ENCODE data around the gene SBNO2. TPM values are rescaled to one million over a fixed set of nuclear protein-coding genes. Genes with fewer than 3 reads are reported as not detected.

SBNO2 gene, protein sequence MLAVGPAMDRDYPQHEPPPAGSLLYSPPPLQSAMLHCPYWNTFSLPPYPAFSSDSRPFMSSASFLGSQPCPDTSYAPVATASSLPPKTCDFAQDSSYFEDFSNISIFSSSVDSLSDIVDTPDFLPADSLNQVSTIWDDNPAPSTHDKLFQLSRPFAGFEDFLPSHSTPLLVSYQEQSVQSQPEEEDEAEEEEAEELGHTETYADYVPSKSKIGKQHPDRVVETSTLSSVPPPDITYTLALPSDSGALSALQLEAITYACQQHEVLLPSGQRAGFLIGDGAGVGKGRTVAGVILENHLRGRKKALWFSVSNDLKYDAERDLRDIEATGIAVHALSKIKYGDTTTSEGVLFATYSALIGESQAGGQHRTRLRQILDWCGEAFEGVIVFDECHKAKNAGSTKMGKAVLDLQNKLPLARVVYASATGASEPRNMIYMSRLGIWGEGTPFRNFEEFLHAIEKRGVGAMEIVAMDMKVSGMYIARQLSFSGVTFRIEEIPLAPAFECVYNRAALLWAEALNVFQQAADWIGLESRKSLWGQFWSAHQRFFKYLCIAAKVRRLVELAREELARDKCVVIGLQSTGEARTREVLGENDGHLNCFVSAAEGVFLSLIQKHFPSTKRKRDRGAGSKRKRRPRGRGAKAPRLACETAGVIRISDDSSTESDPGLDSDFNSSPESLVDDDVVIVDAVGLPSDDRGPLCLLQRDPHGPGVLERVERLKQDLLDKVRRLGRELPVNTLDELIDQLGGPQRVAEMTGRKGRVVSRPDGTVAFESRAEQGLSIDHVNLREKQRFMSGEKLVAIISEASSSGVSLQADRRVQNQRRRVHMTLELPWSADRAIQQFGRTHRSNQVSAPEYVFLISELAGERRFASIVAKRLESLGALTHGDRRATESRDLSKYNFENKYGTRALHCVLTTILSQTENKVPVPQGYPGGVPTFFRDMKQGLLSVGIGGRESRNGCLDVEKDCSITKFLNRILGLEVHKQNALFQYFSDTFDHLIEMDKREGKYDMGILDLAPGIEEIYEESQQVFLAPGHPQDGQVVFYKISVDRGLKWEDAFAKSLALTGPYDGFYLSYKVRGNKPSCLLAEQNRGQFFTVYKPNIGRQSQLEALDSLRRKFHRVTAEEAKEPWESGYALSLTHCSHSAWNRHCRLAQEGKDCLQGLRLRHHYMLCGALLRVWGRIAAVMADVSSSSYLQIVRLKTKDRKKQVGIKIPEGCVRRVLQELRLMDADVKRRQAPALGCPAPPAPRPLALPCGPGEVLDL (N-terminal part only)
- 100 to 1,000 TPM; 108 to 113 TPM for total RNA-seq

DNA sequence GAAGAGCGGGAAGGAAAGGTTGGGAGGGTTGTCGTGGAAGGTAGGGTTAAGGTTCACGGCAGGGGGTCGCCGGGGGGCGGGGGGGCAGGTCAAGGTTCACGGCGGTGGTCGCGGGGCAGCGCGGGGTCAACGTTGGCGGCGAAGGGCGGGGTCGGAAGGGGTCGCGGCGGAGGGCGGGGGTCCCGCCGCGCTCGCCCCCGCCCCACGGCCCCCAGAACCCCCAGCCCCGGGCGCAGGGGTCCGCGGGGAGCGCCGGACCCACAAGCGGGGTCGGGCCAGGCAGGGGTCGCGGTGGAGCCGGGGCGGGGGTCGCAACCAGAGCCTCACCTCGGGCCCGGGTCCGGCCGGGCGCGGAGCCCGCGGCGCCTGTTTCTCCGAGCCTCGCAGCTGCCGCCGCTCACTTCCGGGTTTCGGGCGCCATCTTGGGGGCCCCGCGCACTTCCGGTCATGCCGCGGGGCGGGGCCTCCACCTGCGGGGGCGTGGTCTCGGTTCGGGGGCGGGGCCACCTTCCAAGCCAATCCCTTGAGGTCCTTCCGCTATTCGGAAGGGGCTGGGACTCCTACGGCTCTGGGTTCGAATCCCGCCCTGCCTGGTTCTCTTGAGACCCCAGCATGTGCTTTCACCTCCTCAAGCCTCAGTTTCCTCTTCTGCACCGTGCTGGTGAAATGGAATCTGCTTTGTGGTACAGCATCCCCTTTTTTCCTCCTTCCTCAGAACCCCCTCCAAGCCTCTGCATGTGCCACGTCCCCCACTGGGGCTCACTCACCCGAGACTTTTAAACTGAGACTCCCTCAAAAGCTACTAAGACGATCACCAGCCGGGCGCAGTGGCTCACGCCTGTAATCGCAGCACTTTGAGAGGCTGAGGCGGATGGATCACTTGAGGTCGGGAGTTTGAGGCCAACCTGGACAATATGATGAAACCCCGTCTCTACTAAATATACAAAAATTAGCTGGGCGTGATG, at the start of gene SBNO2:
SBNO2 (minus strand) TSS at position 424 of the 965 bp plus-strand sequence. CDS start 19,992 bp downstream, outside the sequence.
- CTCF ChIA-PET = interaction anchor here (0.8 to 0.9 kb wide), 2 partner anchors 71 to 210 kb away, joined by 3 read pairs; no protein-coding TSS in a partner anchor
- H3K4me1 Mint-ChIP-seq = peaks cover 34% of the 10 kb centered on the region
- intact Hi-C loops (cut with DNase I, micrococcal nuclease) = loop anchor here (1.0 to 5.0 kb wide), 6 partner anchors 31 to 512 kb away; partner anchors contain the start of genes ATP5F1D (in 1 of the 2), RNF126 (in 1 of the 2), RNU6-2 (in 1 of the 2) and STK11 (in 1 of the 2)
- H3K27me3 Mint-ChIP-seq = no peaks in the 10 kb centered on the region
- POLR2A ChIA-PET = no interaction called here
- peak within 1 kb of the TSS; percentile 89 for H3K4me3 Mint-ChIP-seq
- ATAC-seq (peak; percentile 93), DNase-seq (peak; percentile 96)
- H3K27ac Mint-ChIP-seq = peak within 1 kb of the TSS; percentile 92
- no peaks in the 10 kb centered on the region for H3K9me3 Mint-ChIP-seq (ENCODE audit: low read depth)
- H3K36me3 Mint-ChIP-seq (ENCODE audit: low read depth) = peaks cover 8% of the 10 kb centered on the region

DNA sequence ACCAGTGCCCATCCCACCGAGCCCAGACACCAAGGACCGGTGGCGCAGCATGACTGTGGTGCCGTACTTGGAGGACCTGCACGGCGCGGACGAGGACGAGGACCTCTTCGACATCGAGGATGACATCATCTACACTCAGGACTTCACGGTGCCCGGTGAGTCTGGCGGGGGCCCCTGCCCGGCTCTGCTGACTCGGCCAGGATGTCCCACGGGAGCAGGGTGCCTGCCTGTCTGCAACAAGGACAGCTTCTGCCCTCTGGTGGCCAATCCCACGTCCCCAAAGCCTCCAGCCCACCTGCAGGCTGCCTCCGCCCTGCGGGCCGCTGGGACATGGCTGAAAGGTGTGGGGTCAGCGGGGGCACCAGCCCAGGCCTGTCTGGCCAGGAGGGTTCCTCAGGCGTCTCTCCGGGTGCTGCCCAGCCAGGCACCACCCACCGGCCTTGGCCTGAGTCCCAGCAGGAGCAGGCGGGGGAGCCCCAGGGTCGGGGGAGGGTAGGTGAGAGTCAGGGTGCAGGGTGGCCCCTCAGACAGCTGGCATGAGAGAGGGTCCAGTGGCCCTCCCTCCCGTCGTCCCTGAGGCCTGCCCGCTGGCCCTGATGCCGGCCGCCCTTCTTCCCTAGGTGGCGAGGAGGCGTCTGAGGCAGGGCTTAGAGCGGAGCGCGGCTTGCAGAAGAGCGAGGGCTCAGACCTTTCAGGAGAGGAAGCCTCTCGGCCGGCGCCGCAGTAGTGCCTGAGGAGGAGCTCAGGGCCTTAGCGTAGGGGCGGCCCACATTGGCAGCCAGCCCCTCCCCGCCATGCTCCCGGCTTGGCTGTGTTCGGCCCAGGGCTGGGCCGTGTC, 49.2 kb upstream of the SBNO2 start:
- CTCF ChIA-PET = interaction anchor here (1.0 to 1.6 kb wide), 4 partner anchors 9 to 22 kb away, joined by 3 to 6 read pairs (median 4); no protein-coding TSS in a partner anchor
- POLR2A ChIA-PET = no interaction called here
- ATAC-seq = peak; percentile 56

DNA sequence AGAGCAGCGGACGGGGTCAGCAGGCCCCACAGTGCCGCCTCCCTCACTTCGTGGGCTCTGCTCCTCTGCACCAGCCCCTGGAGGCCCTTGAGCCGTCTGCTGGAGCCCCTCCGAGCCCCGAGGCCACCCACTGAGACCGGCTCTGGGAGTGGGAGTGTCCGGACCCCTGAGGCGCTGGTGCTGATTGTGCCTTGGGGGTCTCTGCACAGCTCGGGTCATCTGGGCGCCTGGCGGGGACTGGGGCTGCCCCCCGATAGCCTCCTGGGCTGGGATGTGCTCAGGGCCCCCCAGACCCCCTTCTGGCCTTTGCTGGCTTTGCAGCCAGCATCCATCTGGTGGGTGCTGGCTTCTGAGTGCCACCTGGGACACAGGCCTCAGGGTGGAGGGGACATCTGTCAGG, 48.3 kb upstream of the SBNO2 start:
- CTCF ChIA-PET = interaction anchor here (1.0 to 1.6 kb wide), 3 partner anchors 9 to 22 kb away, joined by 3 to 6 read pairs (median 4); no protein-coding TSS in a partner anchor
- H3K4me3 Mint-ChIP-seq = no peak overlapping the region
- intact Hi-C loops (cut with DNase I, micrococcal nuclease) = no loop called here
- peaks cover 2% of the 10 kb centered on the region for H3K36me3 Mint-ChIP-seq (ENCODE audit: low read depth)
- no peak overlapping the region for H3K27ac Mint-ChIP-seq
- DNase-seq (no peak), ATAC-seq (no peak)
- POLR2A ChIA-PET = no interaction called here
- no peaks in the 10 kb centered on the region for H3K9me3 Mint-ChIP-seq (ENCODE audit: low read depth)
- no peaks in the 10 kb centered on the region for H3K4me1 Mint-ChIP-seq
- no peaks in the 10 kb centered on the region for H3K27me3 Mint-ChIP-seq

More for the DNA sequence above, 49.2 kb upstream of the SBNO2 start:
- no peak overlapping the region for H3K4me3 Mint-ChIP-seq
- intact Hi-C loops (cut with DNase I, micrococcal nuclease) = no loop called here
- no peak overlapping the region for H3K27ac Mint-ChIP-seq
- peaks cover 2% of the 10 kb centered on the region for H3K36me3 Mint-ChIP-seq (ENCODE audit: low read depth)
- H3K9me3 Mint-ChIP-seq (ENCODE audit: low read depth) = no peaks in the 10 kb centered on the region
- H3K4me1 Mint-ChIP-seq = no peaks in the 10 kb centered on the region
- DNase-seq = peak; percentile 69
- H3K27me3 Mint-ChIP-seq = no peaks in the 10 kb centered on the region

DNA sequence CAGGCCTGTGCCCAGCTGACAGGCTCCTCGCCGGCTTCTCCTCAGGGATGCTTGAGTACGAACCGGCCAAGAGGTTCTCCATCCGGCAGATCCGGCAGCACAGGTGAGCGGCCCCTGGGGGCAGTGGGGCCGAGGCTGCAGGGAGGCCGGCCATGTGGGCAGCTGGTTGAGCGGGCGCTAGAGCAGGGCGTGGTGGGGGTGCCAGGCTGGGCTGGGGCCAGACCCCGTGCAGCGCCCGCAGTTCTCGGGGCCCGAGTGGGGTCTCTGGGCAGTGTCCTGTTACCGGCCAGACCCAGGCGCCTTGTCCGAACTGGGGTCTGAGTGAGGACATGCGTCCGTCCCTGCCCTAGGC, 47.8 kb upstream of the SBNO2 start:
- intact Hi-C loops (cut with DNase I, micrococcal nuclease) = no loop called here
- H3K36me3 Mint-ChIP-seq (ENCODE audit: low read depth) = no peaks in the 10 kb centered on the region

DNA sequence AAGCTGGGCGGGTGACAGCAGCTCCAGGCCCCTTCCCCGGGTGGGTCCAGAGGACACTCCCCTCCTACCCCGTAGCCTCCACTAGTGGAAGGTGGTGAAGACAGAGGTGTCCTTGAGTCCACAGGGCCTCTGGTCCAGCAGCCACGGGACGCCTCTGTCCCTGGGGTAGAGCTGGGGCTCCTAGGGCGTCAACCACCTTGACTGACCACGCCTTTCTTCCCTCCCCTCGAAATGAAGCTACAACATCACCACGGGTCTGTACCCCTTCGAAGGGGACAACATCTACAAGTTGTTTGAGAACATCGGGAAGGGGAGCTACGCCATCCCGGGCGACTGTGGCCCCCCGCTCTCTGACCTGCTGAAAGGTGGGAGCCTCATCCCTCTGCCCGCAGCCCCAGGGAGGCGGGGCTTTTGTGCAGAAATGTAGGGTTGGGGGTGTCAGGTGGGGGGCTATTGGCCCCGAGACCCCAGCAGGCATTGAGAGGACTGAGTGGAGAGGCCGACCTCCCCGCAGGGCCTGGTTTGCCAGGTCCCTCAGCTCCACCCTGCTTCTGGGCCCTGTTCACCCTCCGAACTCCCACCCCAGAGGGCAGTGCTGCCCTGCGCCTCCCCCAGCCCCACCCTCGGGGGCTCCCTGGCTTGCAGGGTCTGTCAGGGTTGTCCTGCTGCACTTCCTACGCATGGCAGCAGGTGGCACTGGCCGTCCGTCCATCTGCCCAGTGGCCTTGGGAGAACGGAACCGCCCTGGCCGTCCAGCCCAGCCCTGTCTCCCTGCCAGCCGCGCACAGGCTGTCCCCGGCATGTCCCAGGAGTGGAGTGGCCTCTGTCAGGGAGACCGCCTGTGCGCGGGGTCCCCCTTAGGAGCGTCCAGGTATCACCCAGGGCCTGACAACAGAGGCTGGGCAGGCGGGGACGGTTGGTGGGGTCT, 47.2 kb upstream of the SBNO2 start:
- H3K27ac Mint-ChIP-seq = no peak overlapping the region
- POLR2A ChIA-PET = no interaction called here
- H3K4me3 Mint-ChIP-seq = no peak overlapping the region
- CTCF ChIA-PET = interaction anchor here (0.6 to 1.1 kb wide), 2 partner anchors 12 to 735 kb away, joined by 3 to 4 read pairs; no protein-coding TSS in a partner anchor
- peaks cover 3% of the 10 kb centered on the region for H3K4me1 Mint-ChIP-seq
- H3K27me3 Mint-ChIP-seq = no peaks in the 10 kb centered on the region
- intact Hi-C loops (cut with DNase I, micrococcal nuclease) = no loop called here
- ATAC-seq (no peak), DNase-seq (no peak)
- H3K9me3 Mint-ChIP-seq (ENCODE audit: low read depth) = no peaks in the 10 kb centered on the region
- H3K36me3 Mint-ChIP-seq (ENCODE audit: low read depth) = no peaks in the 10 kb centered on the region

More for the DNA sequence above, 47.8 kb upstream of the SBNO2 start:
- Mint-ChIP-seq H3K27me3 (no peaks in the 10 kb centered on the region), H3K27ac (no peak overlapping the region), H3K4me1 (peaks cover 2% of the 10 kb centered on the region), H3K4me3 (no peak overlapping the region), H3K9me3 (ENCODE audit: low read depth) (no peaks in the 10 kb centered on the region)
- ChIA-PET CTCF (interaction anchor here (1.4 kb wide), 1 partner anchor 22 kb away, joined by 4 read pairs; no protein-coding TSS in a partner anchor), POLR2A (no interaction called here)
- DNase-seq = no peak
- ATAC-seq = no peak

DNA sequence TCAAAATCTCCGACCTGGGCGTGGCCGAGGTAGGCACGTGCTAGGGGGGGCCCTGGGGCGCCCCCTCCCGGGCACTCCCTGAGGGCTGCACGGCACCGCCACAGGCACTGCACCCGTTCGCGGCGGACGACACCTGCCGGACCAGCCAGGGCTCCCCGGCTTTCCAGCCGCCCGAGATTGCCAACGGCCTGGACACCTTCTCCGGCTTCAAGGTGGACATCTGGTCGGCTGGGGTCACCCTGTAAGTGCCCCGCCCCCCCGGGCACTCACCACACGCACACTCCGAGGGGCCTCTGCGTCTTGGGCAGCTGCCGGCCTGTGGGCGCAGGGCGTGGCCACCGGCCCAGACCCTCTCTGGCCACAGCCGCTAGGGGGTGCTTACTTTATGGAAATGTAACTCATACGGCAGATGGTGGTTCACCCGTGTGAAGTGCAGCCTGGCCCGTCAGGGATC, 46.4 kb upstream of the SBNO2 start:
- ATAC-seq = no peak
- no peaks in the 10 kb centered on the region for H3K36me3 Mint-ChIP-seq (ENCODE audit: low read depth)
- no peaks in the 10 kb centered on the region for H3K9me3 Mint-ChIP-seq (ENCODE audit: low read depth)
- no peak overlapping the region for H3K4me3 Mint-ChIP-seq
- intact Hi-C loops (cut with DNase I, micrococcal nuclease) = no loop called here
- no peaks in the 10 kb centered on the region for H3K27me3 Mint-ChIP-seq
- ChIA-PET CTCF (interaction anchor here (1.1 kb wide), 1 partner anchor 11 kb away, joined by 4 read pairs; no protein-coding TSS in a partner anchor), POLR2A (no interaction called here)
- DNase-seq = no peak
- no peak overlapping the region for H3K27ac Mint-ChIP-seq
- H3K4me1 Mint-ChIP-seq = peaks cover 3% of the 10 kb centered on the region

DNA sequence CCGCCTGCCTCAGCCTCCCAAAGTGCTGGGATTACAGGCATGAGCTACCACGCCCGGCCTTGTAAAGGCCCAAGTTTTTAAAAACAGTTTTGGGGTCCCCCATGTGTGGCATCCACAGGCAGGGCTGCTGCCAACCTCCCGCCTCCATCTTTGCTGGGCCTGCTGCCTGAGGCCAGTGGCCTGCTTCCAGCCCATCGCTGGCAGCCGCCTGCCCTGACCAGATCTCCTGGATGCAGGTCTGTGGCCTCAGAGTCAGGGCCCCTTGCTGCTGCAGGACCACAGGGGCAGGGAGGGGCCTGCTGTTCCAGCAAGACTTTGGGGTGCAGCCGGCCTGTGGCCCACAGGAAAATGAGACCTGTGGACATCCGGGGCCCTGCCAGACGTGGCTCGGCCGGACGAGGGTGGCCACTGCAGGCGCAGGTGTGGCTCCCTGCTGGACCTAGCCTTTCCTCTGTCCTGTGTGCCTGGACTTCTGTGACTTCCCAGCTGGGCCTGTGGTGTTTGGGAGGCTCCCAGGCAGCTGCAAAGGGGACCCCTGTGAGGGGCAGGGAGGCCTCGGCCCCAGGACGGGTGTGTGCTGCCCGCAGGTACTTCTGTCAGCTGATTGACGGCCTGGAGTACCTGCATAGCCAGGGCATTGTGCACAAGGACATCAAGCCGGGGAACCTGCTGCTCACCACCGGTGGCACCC, 45.9 kb upstream of the SBNO2 start:
- Mint-ChIP-seq H3K4me1 (peaks cover 3% of the 10 kb centered on the region), H3K9me3 (ENCODE audit: low read depth) (no peaks in the 10 kb centered on the region), H3K36me3 (ENCODE audit: low read depth) (no peaks in the 10 kb centered on the region), H3K27me3 (no peaks in the 10 kb centered on the region), H3K4me3 (no peak overlapping the region), H3K27ac (no peak overlapping the region)
- intact Hi-C loops (cut with DNase I, micrococcal nuclease) = no loop called here
- DNase-seq (no peak), ATAC-seq (no peak)
- ChIA-PET POLR2A (no interaction called here), CTCF (no interaction called here)

DNA sequence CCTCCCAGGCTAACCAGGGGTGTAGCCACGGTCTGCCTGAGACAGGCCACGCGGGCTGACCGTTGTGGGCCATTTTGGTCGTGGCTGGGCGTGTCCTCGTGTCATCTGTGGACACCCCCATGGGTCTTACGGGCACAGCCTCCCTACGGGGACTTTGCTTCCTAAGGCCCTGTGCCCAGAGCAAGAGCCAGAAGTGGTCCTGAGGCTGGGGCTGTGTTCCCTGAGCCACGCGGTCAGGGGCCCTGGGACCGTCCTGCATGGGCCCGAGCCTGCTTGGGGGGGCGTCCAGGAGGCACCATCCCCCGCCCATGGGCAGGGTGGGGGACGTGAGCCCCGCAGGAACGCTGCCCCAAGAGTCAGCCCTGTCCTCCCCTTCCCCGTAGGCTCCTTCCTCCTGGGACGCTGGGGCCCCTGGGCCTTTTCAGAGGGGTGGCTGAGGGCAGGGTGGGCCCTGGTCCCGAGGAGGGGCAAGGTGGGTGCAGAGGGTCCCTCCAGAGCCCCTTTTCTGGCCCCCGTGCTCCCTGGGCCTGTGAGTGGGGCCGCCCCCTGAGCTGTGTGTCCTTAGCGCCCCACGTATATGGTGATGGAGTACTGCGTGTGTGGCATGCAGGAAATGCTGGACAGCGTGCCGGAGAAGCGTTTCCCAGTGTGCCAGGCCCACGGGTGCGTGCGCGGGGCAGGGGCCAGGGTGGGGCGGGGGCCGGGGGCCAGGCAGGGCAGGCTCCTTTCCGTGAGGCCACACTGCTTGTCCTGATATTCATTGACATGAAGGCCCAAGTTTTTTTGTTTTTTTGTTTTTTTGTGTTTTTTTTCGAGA, 44.9 kb upstream of the SBNO2 start:
- DNase-seq = no peak
- POLR2A ChIA-PET = no interaction called here
- Mint-ChIP-seq H3K36me3 (ENCODE audit: low read depth) (no peaks in the 10 kb centered on the region), H3K4me3 (no peak overlapping the region), H3K27me3 (no peaks in the 10 kb centered on the region), H3K4me1 (peaks cover 7% of the 10 kb centered on the region), H3K27ac (no peak overlapping the region), H3K9me3 (ENCODE audit: low read depth) (no peaks in the 10 kb centered on the region)
- no peak for ATAC-seq
- CTCF ChIA-PET = interaction anchor here (0.7 kb wide), 1 partner anchor 25 kb away, joined by 3 read pairs; no protein-coding TSS in a partner anchor
- intact Hi-C loops (cut with DNase I, micrococcal nuclease) = no loop called here
